Transverse colon (tissue), 4 donors: ENCODE data around the gene CHMP4B. TPM values are rescaled to one million over a fixed set of nuclear protein-coding genes. Genes with fewer than 3 reads are reported as not detected.
A peak's percentile ranks its signal among the peaks of the same experiment; 100 is the strongest.

Experiments
- DNase-seq: peaks from one replicate; pipeline ENCODE4 v3.0.0-alpha.2; 2019
- H3K27ac ChIP-seq, 4 donors: fragments of 200-600 bp; sonication (generic); 2 replicates each; pipeline ENCODE4 v1.5.1; 2016 to 2018; ENCODE audit warnings: inconsistent platforms in 4 of 4
- H3K27me3 ChIP-seq: fragments of 200-600 bp; sonication (generic); 2 replicates; pipeline ENCODE4 v1.5.1; 2017; ENCODE audit warnings: inconsistent platforms
- H3K36me3 ChIP-seq, 4 donors: fragments of 200-600 bp; sonication (generic); 2 replicates each; pipeline ENCODE4 v1.5.1; 2017 to 2019; ENCODE audit warnings: inconsistent platforms in 4 of 4
- H3K4me1 ChIP-seq, 4 donors: fragments of 200-600 bp; sonication (generic); 2 replicates each; pipeline ENCODE4 v1.5.1; 2017 to 2020; ENCODE audit warnings: inconsistent platforms in 4 of 4
- H3K4me3 ChIP-seq, 4 donors: fragments of 200-600 bp; sonication (generic); 1 replicate in 1 of 4; 2 replicates in 3 of 4; pipeline versions ENCODE4 v1.5.1 to v1.6.1; 2017 to 2019; ENCODE audit warnings: inconsistent platforms in 4 of 4
- H3K9me3 ChIP-seq, 2 donors: fragments of 200-600 bp; sonication (generic); 2 replicates each; pipeline ENCODE4 v1.5.1; 2017 to 2019; ENCODE audit warnings: inconsistent platforms in 2 of 2
- CTCF ChIP-seq, 5 experiments: fragments of 200-600 bp in 3 of 5; fragments of 450-650 bp in 2 of 5; sonication (generic) in 3 of 5; IDR thresholded peaks; 1 replicate in 2 of 5; 2 replicates in 3 of 5; pipeline ENCODE4 v1.5.1; 2016 to 2017; ENCODE audit warnings: antibody characterized with exemption in 5 of 5, inconsistent platforms in 3 of 5, mild to moderate bottlenecking in 2 of 5, moderate library complexity in 1 of 5
- EP300 ChIP-seq: sonication (generic); formaldehyde crosslinking; IDR thresholded peaks from one replicate; pipeline ENCODE4 v1.6.1; 2017; ENCODE audit warnings: antibody characterized with exemption, low read depth
- POLR2A ChIP-seq: fragments of 450-650 bp; IDR thresholded peaks from one replicate; pipeline ENCODE4 v1.6.1; 2016; ENCODE audit warnings: antibody characterized with exemption, mild to moderate bottlenecking, moderate library complexity
- POLR2AphosphoS5 ChIP-seq, 3 donors: sonication (generic); formaldehyde crosslinking; IDR thresholded peaks; one replicate each; pipeline ENCODE4 v1.6.1; 2016; ENCODE audit warnings: antibody characterized with exemption in 3 of 3
- WGBS, 2 donors: methylation state at CpG; one replicate each; pipeline ENCODE4 v1.1.5; 2018; ENCODE audit warnings: low coverage in 1 of 2; 5-methylcytosine and 5-hydroxymethylcytosine counted together
- in situ Hi-C, 4 donors: fragments of 200-750 bp; cut with MboI; loops; one replicate each; pipeline versions ENCODE4 v1.15.0 to v1.15.1; 2017; ENCODE audit warnings: low sequenced_read_pairs in 3 of 4, low pct_ligation_motif_present in 1 of 4, low pct_unique_long_range_greater_than_20kb in 1 of 4
- intact Hi-C: fragments of 100-400 bp; cut with DNase I; formaldehyde crosslinking; loops from one replicate; pipeline ENCODE4 v1.15.1; 2023; ENCODE audit warnings: low total_unique reads
- total RNA-seq, 4 donors: library from RNA; depleted of rRNA; stranded (reverse); fragments of >200 nt; gene quantifications; one replicate each; pipeline ENCODE4 v1.1.0, GENCODE V29; 2016

CHMP4B gene
- total RNA-seq, 4 donors from 2014 or later, result 182 to 263 (median 213) TPM

- no peak for DNase-seq
- Histone ChIP-seq H3K4me1 (peaks cover 83 to 94% (median 87%) of the 10 kb centered on the region in 4 donors), H3K9me3 (no peaks in the 10 kb centered on the region), H3K36me3 (no peaks in the 10 kb centered on the region), H3K27ac (peak overlapping the region in 2 of 4 donors; percentile 56 to 65), H3K27me3 (no peaks in the 10 kb centered on the region), H3K4me3 (no peak overlapping the region)
- WGBS, 2 donors, result 77 to 87% methylated on average over 3 to 7 of the region's 7 CpGs
- TF ChIP-seq POLR2AphosphoS5 (IDR thresholded peaks at IDR 0.05) (no peak), EP300 (no peak), POLR2A (no peak), CTCF (IDR thresholded peaks at IDR 0.05) (no peak)
- in situ Hi-C loops (no loop called here), intact Hi-C loops (no loop called here)
Measured at GRCh38 chr20:33840160-33840559, 29.0 kb downstream of the CHMP4B start.

GRCh38 chr20:33840759-33841435 lies 29.7 kb downstream of the CHMP4B start:
- TF ChIP-seq POLR2AphosphoS5 (IDR thresholded peaks at IDR 0.05) (no peak), EP300 (no peak), CTCF (IDR thresholded peaks at IDR 0.05) (no peak), POLR2A (no peak)
- 47 to 48% methylated on average over 3 to 4 of the region's 4 CpGs for WGBS, 2 donors
- H3K4me3 ChIP-seq, result no peak overlapping the region
- DNase-seq, result no peak
- peaks cover 78 to 90% (median 87%) of the 10 kb centered on the region in 4 donors for H3K4me1 ChIP-seq
- H3K27me3 ChIP-seq, result no peaks in the 10 kb centered on the region
- no peaks in the 10 kb centered on the region for H3K9me3 ChIP-seq
- H3K36me3 ChIP-seq, result no peaks in the 10 kb centered on the region
- peak overlapping the region in 2 of 4 donors; percentile 1 to 8 for H3K27ac ChIP-seq
- intact Hi-C loops, result no loop called here
- in situ Hi-C loops, result no loop called here

- peak overlapping the region in 1 of 4 donors; percentile 1 for H3K27ac ChIP-seq
- intact Hi-C loops (no loop called here), in situ Hi-C loops (no loop called here)
- DNase-seq, result no peak
- H3K4me1 ChIP-seq, result peaks cover 73 to 90% (median 87%) of the 10 kb centered on the region in 4 donors
- no peaks in the 10 kb centered on the region for H3K9me3 ChIP-seq
- TF ChIP-seq POLR2AphosphoS5 (IDR thresholded peaks at IDR 0.05), result no peak
- TF ChIP-seq CTCF (IDR thresholded peaks at IDR 0.05), result no peak
- TF ChIP-seq POLR2A, result no peak
- no peak for TF ChIP-seq EP300
- no peaks in the 10 kb centered on the region for H3K27me3 ChIP-seq
- H3K4me3 ChIP-seq, result no peak overlapping the region
- H3K36me3 ChIP-seq, result no peaks in the 10 kb centered on the region
- WGBS, 2 donors, result 64 to 65% methylated on average over 3 to 4 of the region's 4 CpGs
Measured at GRCh38 chr20:33841436-33841799, 30.3 kb downstream of the CHMP4B start.

GRCh38 chr20:33842346-33842745 lies 31.2 kb downstream of the CHMP4B start:
- Histone ChIP-seq H3K27ac (peak overlapping the region in 2 of 4 donors; percentile 5 to 7), H3K36me3 (no peaks in the 10 kb centered on the region), H3K4me1 (peaks cover 66 to 87% (median 82%) of the 10 kb centered on the region in 4 donors), H3K4me3 (no peak overlapping the region), H3K27me3 (no peaks in the 10 kb centered on the region), H3K9me3 (no peaks in the 10 kb centered on the region)
- intact Hi-C loops (no loop called here), in situ Hi-C loops (no loop called here)
- DNase-seq, result no peak
- 86% methylated on average over 3 of the region's 3 CpGs; no CpG with 5 or more reads in 1 of the 2 donors for WGBS, 2 donors
- no peak for TF ChIP-seq POLR2AphosphoS5 (IDR thresholded peaks at IDR 0.05)
- TF ChIP-seq CTCF (IDR thresholded peaks at IDR 0.05), result no peak
- TF ChIP-seq POLR2A, result no peak
- no peak for TF ChIP-seq EP300
